Myometrial cell (primary cell): Measurements from ENCODE around the gene GSK3B. TPM values are rescaled to one million over a fixed set of nuclear protein-coding genes. Genes with fewer than 3 reads are reported as not detected.

Experiments
- total RNA-seq: library from RNA; depleted of rRNA; stranded (reverse); fragments of >200 nt; gene quantifications from 2 replicates; pipeline ENCODE4 v1.2.3, GENCODE V29; 2015

GSK3B gene
- total RNA-seq: 26.5 and 33.8 TPM in 2 replicates

DNA sequence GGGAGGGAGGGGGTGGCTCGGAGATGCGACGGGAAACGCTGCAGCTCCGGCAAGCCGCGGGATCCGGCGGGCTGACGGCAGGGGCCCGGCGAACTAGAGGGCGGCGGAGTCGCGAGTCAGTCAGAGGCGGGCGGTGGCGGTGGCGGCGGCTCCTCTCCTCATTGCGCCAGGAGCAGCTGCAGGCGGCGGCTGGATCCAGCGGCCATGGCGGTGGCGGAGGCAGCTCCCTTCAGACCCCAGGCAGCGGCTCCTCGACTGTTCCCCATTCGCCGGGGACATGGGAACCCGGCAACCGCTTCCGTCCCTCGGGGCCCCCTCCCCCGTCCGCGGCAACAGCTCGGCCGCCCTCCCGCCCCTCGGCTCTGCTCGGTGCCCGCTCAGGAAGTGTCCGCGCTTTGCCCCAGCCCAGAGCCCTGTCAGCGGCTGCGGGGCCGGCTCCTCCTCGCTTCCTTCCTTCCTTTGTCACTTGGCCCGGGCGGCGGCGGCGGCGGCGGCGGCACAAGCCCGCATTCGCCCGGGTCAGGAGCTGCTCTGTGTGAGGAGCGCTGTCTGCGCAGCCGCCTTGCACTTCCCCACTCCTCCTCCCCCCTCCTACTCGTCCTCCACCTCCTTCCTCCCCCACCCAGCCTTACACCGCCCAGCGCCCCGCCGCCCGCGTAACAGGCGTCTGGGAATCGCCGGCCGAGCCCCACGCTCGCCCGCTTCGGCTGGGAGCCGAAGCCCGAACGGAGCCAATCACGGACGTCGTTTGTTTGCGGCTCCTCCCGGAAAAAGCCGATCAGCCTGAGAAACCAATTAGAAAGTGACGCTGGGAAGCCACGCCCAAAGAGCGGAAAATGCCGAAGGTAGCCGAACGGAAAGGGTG, at the start of gene GSK3B:
Gene GSK3B, minus strand, starts transcription at position 537 of the 865 bp plus-strand sequence. CDS start 1,013 bp downstream, outside the sequence.

DNA sequence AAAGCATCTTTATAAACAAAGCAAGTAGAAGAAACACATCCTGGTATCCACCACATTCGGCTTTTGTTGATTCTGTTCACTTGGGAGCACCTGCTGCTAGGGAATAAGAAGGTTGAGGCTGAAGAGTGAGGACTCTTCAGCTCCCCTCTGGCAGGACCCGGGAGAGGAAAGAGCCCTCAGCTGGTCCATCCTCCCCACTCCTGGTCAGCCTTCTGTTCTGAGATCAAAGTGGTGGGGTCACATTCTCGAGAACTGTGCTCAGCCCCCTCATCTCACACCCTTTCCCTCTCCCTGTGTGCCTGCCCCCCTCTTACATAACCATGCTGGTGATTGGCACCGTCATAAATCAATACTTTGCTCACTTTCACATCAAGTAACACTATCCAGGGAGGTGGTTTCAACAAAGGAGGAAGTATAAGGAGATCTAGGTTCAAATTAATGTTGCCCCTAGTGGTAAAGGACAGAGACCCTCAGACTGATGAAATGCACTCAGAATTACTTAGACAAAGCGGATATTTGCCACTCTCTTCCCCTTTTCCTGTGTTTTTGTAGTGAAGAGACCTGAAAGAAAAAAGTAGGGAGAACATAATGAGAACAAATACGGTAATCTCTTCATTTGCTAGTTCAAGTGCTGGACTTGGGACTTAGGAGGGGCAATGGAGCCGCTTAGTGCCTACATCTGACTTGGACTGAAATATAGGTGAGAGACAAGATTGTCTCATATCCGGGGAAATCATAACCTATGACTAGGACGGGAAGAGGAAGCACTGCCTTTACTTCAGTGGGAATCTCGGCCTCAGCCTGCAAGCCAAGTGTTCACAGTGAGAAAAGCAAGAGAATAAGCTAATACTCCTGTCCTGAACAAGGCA, 312.7 kb downstream of the GSK3B start, which contains the start of gene NR1I2:
Gene NR1I2, plus strand, starts transcription at position 772 of the 869 bp plus-strand sequence.

Other genes with a start within 250 kb of the GSK3B start
- under 0.01 and 0.35 TPM in 2 replicates for gene GPR156, start 190.8 kb upstream of the GSK3B start, total RNA-seq